Cardiac muscle cell (in vitro differentiated cells and primary cell): ENCODE measurements around the gene RAB13. TPM values are rescaled to one million over a fixed set of nuclear protein-coding genes. Genes with fewer than 3 reads are reported as not detected.

Experiments used
- DNase-seq, 2 donors: peaks; one replicate each; pipeline versions ENCODE4 v3.0.0 to v3.0.0-alpha.2; 2010 to 2017; ENCODE audit warnings: low read depth in 1 of 2, low spot score in 1 of 2
- H3K27ac ChIP-seq: fragments of 200-600 bp; sonication (generic); 2 replicates; pipeline ENCODE4 v1.5.1; 2016
- H3K27me3 ChIP-seq: fragments of 200-600 bp; sonication (generic); 2 replicates; pipeline ENCODE4 v1.6.0; 2016; ENCODE audit warnings: control low read depth
- H3K36me3 ChIP-seq: fragments of 200-600 bp; sonication (generic); 2 replicates; pipeline ENCODE4 v1.5.1; 2016; ENCODE audit warnings: control low read depth
- H3K4me1 ChIP-seq: fragments of 200-600 bp; sonication (generic); 2 replicates; pipeline ENCODE4 v1.8.1; 2017; ENCODE audit warnings: low read depth, mild to moderate bottlenecking, mixed run types
- H3K4me3 ChIP-seq: fragments of 200-600 bp; sonication (generic); 2 replicates; pipeline ENCODE4 v1.5.1; 2016; ENCODE audit warnings: mild to moderate bottlenecking
- H3K9me3 ChIP-seq: fragments of 200-600 bp; sonication (generic); 2 replicates; pipeline ENCODE4 v1.5.1; 2017; ENCODE audit warnings: low read depth, mild to moderate bottlenecking, control low read depth
- polyA plus RNA-seq: library from polyadenylated mRNA; unstranded; fragments of >200 nt; fragmentation: Nextera tagmentation; extraction: Ambion mirVana; gene quantifications from 2 replicates; pipeline ENCODE4 v1.2.1, GENCODE V29; 2016
- total RNA-seq: library from RNA; depleted of rRNA; stranded (reverse); fragments of >200 nt; gene quantifications from 2 replicates; pipeline ENCODE4 v1.2.3, GENCODE V29; 2016
- TF ChIP-seq, protein P1 (sequence below): IDR thresholded peaks from 2 replicates; pipeline ENCODE4 v1.5.1; 2012; ENCODE audit warnings: low read depth, mild to moderate bottlenecking, low read length

RAB13 gene
- total and polyA plus RNA-seq, 2 experiments from 2014 or later: 37.6 to 90.6 TPM

DNA sequence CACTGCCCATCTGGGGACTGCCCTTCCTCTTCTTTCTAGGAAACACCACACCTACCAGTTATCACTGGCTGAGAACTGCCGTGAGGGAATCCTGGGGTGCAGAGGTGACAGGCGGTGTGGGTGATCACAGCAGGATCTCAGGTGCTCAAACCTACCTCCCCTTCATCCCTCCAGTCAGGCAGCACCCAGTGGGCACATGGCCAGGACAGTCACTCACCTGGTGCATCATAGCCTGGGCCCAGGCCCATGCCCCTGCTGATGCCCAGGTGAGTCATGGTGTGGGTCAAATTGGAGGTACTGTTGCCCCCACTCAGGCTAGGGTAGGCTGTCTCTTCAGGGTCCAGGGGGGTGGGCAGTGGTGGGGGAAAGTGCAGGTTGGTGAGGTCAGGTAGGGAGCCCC lies 34.3 kb downstream of the RAB13 start:
- no peak for DNase-seq
- H3K36me3 ChIP-seq: peaks cover 38% of the 10 kb centered on the region
- peaks cover 18% of the 10 kb centered on the region for H3K4me1 ChIP-seq

DNA sequence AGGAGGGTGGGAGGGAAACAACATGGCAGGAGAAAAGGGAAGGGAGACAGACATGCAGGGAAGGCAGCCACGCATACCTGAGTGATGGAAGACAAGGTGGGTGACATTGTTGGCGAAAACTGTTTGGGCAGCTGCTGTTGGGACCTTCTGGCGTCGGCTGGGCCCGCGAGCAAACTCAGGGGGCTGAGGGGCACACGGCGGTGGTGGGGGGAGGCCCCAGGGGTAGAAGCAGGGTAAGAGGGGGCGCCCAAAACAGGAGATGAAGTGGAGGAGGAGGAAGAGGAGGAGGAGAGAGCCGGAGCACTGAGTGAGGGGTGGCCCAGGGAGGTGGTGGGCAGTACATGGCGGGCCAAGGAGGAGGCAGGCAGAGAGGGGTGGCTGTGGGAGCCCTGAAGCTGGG lies 35.0 kb downstream of the RAB13 start:
- Histone ChIP-seq H3K27ac (no peak overlapping the region), H3K4me3 (no peak overlapping the region), H3K9me3 (no peaks in the 10 kb centered on the region), H3K36me3 (peaks cover 38% of the 10 kb centered on the region), H3K4me1 (peaks cover 12% of the 10 kb centered on the region), H3K27me3 (no peaks in the 10 kb centered on the region)
- no peak for DNase-seq
- TF ChIP-seq, protein P1, sequence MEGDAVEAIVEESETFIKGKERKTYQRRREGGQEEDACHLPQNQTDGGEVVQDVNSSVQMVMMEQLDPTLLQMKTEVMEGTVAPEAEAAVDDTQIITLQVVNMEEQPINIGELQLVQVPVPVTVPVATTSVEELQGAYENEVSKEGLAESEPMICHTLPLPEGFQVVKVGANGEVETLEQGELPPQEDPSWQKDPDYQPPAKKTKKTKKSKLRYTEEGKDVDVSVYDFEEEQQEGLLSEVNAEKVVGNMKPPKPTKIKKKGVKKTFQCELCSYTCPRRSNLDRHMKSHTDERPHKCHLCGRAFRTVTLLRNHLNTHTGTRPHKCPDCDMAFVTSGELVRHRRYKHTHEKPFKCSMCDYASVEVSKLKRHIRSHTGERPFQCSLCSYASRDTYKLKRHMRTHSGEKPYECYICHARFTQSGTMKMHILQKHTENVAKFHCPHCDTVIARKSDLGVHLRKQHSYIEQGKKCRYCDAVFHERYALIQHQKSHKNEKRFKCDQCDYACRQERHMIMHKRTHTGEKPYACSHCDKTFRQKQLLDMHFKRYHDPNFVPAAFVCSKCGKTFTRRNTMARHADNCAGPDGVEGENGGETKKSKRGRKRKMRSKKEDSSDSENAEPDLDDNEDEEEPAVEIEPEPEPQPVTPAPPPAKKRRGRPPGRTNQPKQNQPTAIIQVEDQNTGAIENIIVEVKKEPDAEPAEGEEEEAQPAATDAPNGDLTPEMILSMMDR: no peak

More for the DNA sequence above, 34.3 kb downstream of the RAB13 start:
- Histone ChIP-seq H3K4me3 (no peak overlapping the region), H3K9me3 (no peaks in the 10 kb centered on the region), H3K27ac (no peak overlapping the region), H3K27me3 (no peaks in the 10 kb centered on the region)
- TF ChIP-seq, protein P1: no peak

DNA sequence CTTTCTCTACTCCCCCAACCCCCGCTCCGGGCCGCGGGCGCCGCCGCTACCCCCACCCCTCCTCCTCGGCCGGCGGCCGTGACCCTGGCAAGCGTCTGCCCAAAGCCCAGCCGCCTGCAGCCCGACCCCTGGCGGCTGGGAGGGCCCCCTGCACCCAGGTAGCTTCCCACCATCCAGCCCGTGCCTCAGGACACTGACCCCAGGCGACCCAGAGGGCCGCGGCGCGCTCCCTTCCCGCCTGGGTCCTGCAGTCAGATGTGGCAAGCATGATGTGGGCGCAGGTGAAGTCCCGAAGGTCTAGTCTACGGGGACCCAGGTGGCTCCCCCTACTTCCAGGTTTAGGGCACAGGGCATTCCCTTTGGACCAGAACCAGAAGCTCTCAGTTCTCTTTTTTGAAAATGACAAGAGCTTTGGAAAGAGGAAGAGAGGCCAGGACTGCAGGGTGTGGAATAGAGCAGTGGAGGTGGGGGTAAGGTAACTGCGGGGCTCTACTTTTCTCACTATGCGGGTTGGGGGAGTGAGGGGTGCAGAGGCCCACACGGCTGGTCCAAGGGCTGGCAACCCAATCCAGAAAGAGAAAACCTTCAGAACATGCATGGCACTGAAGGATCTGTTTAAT lies 39.4 kb downstream of the RAB13 start, which contains the start of gene DENND4B:
Gene DENND4B, minus strand, starts transcription at position 97 of the 620 bp plus-strand sequence. CDS start 2,344 bp downstream, outside the sequence.
- Histone ChIP-seq H3K9me3 (no peaks in the 10 kb centered on the region), H3K4me3 (peak within 1 kb of the TSS; percentile 99), H3K4me1 (peaks cover 5% of the 10 kb centered on the region), H3K27me3 (no peaks in the 10 kb centered on the region), H3K36me3 (peaks cover 42% of the 10 kb centered on the region), H3K27ac (peak within 1 kb of the TSS; percentile 90)
- TF ChIP-seq, protein P1: peak; percentile 85
- DNase-seq: peak; percentile 87 to 91

DNA sequence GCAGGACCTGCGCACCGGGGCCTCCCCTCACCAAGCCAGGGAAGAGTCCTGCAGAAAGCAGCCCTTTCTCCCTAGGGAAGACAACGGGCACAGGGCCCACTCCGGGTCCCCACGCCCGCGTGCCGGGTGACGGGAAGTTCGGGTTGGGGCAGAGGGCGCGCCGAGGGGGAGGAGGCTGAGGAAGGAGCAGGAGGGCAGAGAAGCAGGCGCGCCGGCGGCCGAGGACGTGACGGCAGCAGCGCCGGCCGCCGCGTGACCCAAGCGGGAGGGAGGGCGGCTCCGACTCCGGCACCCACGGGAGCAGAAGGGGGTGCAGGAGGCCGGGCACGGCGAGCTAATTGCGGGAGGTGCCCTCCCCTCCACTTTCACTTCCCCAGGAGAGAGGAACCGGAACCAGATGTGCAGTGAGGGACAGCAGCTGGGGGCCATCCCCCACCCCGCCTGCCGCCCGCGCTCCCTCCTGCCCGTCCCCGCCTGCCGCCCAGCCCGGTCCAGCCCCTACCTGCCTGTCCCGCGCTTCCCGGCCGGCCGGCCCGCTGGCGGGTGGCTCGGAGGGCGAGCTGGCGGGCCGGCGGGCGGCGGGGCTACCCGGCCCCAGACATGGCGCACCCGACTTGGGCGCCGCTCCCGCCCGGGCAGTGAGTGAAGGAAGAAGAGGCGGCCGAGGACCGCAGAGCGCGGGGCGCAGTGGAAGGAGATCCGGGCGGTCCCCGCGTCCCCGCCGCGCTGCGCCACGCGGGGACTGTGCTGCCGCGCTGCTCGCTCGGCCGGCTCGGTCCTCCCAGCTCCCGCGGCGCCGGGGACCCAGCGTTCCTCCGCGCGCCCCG lies 40.1 kb downstream of the RAB13 start:
- TF ChIP-seq, protein P1: no peak
- H3K4me1 ChIP-seq: peaks cover 5% of the 10 kb centered on the region
- DNase-seq: peak; percentile 74 to 85
- H3K36me3 ChIP-seq: peaks cover 35% of the 10 kb centered on the region
- H3K9me3 ChIP-seq: no peaks in the 10 kb centered on the region
- H3K27me3 ChIP-seq: no peaks in the 10 kb centered on the region
- H3K4me3 ChIP-seq: peak overlapping the region; percentile 99
- H3K27ac ChIP-seq: peak overlapping the region; percentile 90

DNA sequence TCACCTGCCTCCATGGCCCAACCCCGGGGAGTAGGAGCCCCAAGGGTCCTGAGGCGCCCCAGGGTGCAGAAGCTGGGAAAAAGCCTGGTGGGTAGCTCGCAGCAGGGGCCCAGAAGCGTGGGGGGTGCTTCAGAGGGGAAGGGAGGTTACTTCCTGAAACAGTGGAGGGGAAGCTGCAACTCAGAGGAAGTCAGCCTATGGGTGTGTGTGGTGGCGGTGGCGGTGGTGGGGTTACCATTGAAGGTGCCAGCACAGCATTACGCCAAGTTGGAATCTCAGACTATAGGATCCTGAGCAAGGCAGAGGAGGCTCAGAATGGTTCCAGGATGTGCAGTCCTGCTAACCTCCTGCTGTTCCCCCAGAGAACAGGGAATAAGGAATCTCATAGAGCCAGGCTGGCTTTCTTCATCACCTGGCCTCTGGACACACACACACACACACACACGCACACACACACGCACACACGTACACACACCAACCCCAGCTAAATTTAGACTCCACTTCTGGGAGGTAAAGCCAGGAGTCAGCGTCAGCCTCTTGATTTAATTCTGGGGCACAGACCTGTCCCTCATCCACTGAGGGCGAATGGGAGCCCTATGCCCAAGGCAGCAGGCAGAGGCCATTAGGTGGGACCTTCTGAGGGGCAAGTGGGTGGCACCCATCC lies 40.9 kb downstream of the RAB13 start:
- H3K9me3 ChIP-seq: no peaks in the 10 kb centered on the region
- TF ChIP-seq, protein P1: no peak
- DNase-seq: peak; percentile 56 to 77
- H3K4me3 ChIP-seq: peak overlapping the region; percentile 99
- H3K36me3 ChIP-seq: peaks cover 30% of the 10 kb centered on the region
- peaks cover 5% of the 10 kb centered on the region for H3K4me1 ChIP-seq
- H3K27ac ChIP-seq: peak overlapping the region; percentile 90
- H3K27me3 ChIP-seq: no peaks in the 10 kb centered on the region
